Mononuclear cell (primary cell): Measurements from ENCODE around the gene ABCG5. TPM values are rescaled to one million over a fixed set of nuclear protein-coding genes. Genes with fewer than 3 reads are reported as not detected.

ENCODE experiments used
- H3K27me3 ChIP-seq: 2 replicates; pipeline ENCODE4 v1.6.0; 2011; ENCODE audit warnings: low read length, control low read depth; ENCODE audit not compliant: insufficient read depth
- H3K4me1 ChIP-seq: 2 replicates; pipeline ENCODE4 v1.5.1; 2011; ENCODE audit warnings: mild to moderate bottlenecking, low read length, control low read depth; ENCODE audit not compliant: insufficient read depth
- H3K4me3 ChIP-seq: 2 replicates; pipeline ENCODE4 v1.5.1; 2011; ENCODE audit warnings: mild to moderate bottlenecking, low read length, moderate library complexity
- H3K9me3 ChIP-seq: 2 replicates; pipeline ENCODE4 v1.5.1; 2011; ENCODE audit warnings: low read depth, mild to moderate bottlenecking, control low read depth, low read length
- total RNA-seq: library from RNA; depleted of rRNA; stranded (reverse); fragments of >200 nt; gene quantifications from one replicate; pipeline ENCODE4 v1.2.3, GENCODE V29; 2012

The ABCG5 gene
- total RNA-seq, 1 donor = not detected

GRCh38 chr2:43852196-43852730 lies 13.6 kb upstream of the ABCG5 start:
- H3K4me3 ChIP-seq = no peak overlapping the region
- H3K4me1 ChIP-seq = no peaks in the 10 kb centered on the region
- H3K27me3 ChIP-seq = peaks cover under 1% of the 10 kb centered on the region
- H3K9me3 ChIP-seq = no peaks in the 10 kb centered on the region

DNA sequence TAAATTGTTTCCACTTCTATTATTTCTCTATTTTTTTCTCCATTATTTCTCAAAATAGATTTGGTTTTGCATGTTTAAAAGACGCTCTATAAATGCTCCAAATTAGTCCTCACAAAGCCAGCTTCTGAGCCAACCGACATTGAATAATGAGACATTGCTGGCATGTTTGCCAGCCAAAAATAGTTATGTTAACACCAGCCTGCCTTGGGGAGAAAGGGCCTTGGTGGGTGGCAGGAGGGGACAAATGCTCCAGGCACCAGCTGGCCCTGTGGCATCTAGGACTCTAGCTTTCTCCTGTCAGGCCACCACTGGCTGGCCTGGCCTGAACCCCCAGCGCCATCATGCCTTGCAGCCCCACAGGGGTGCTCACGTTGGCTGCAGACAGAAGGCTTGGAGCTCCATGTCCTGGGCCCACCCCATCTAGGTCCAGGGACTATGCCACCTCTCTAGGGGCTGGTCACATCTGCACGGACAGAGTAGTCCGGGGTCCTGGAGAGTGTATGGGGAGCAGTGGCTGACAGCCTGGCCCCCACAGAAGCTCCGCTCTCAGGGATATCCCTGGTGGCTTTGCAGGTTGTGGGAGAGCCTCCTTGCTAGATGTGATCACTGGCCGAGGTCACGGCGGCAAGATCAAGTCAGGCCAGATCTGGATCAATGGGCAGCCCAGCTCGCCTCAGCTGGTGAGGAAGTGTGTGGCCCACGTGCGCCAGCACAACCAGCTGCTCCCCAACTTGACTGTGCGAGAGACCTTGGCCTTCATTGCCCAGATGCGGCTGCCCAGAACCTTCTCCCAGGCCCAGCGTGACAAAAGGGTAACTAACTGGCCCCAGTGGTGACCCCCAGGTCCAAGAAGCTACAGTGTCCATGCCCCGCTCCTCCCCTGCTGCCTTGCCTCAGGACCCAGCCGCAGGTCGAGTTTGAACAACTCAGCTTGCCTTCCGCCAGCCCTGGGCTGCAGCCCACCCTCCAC lies 12.7 kb upstream of the ABCG5 start:
- Histone ChIP-seq H3K4me1 (no peaks in the 10 kb centered on the region), H3K27me3 (no peaks in the 10 kb centered on the region), H3K4me3 (no peak overlapping the region), H3K9me3 (no peaks in the 10 kb centered on the region)

DNA sequence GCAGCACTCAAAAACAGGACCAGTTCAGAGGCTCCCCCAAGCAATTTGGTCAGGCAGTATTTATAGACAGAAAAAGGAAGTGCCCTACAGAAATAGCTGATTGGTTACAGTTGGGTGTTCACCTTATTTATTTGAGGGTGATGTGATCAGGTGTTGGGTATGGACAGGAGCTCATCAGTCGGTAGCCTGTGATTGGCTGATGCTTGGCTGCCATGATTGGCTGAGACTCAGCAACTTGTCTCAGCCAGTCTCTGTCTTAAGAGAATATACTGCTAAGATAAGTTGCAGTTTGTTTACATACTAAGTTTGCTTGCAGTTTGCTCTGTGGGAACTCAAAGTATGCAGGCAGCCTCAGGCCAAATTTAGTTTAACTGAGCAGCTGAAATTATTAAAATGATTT lies 9.6 kb upstream of the ABCG5 start:
- H3K4me3 ChIP-seq = no peak overlapping the region
- no peaks in the 10 kb centered on the region for H3K27me3 ChIP-seq
- H3K9me3 ChIP-seq = no peaks in the 10 kb centered on the region
- H3K4me1 ChIP-seq = no peaks in the 10 kb centered on the region

DNA sequence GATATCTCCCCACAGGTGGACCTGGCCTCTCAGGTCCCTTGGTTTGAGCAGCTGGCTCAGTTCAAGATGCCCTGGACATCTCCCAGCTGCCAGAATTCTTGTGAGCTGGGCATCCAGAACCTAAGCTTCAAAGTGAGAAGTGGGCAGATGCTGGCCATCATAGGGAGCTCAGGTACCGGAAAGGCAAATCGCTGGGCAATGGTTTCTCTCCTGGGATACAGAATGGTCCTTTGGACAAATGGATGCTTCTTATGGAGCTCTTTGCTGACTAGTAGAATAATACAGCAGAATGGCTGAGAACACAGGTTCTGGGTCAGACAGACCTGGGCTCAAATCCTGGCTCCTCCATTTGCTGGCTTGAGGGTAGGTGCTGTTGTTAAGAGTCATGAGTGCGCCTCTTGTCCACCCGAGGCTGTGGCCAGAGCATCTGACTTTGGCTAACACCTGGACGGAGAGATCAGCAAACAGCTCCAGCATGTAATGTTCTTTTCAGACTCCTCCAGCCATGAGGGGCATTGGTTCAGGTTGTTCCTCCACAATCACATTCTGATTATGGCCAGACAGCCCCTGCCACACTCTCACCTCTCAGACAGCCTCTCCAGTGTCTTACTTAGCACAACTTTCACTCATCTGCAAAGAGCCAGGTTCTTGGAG lies 7.6 kb upstream of the ABCG5 start:
- H3K9me3 ChIP-seq = no peaks in the 10 kb centered on the region
- no peak overlapping the region for H3K4me3 ChIP-seq
- H3K4me1 ChIP-seq = no peaks in the 10 kb centered on the region
- no peaks in the 10 kb centered on the region for H3K27me3 ChIP-seq

GRCh38 chr2:43845181-43845580 lies 6.5 kb upstream of the ABCG5 start:
- H3K4me1 ChIP-seq = no peaks in the 10 kb centered on the region
- no peaks in the 10 kb centered on the region for H3K9me3 ChIP-seq
- no peak overlapping the region for H3K4me3 ChIP-seq
- no peaks in the 10 kb centered on the region for H3K27me3 ChIP-seq

- H3K4me3 ChIP-seq = no peak overlapping the region
- no peaks in the 10 kb centered on the region for H3K9me3 ChIP-seq
- no peaks in the 10 kb centered on the region for H3K4me1 ChIP-seq
- no peaks in the 10 kb centered on the region for H3K27me3 ChIP-seq
Observed at GRCh38 chr2:43842866-43843226, 4.2 kb upstream of the ABCG5 start.

DNA sequence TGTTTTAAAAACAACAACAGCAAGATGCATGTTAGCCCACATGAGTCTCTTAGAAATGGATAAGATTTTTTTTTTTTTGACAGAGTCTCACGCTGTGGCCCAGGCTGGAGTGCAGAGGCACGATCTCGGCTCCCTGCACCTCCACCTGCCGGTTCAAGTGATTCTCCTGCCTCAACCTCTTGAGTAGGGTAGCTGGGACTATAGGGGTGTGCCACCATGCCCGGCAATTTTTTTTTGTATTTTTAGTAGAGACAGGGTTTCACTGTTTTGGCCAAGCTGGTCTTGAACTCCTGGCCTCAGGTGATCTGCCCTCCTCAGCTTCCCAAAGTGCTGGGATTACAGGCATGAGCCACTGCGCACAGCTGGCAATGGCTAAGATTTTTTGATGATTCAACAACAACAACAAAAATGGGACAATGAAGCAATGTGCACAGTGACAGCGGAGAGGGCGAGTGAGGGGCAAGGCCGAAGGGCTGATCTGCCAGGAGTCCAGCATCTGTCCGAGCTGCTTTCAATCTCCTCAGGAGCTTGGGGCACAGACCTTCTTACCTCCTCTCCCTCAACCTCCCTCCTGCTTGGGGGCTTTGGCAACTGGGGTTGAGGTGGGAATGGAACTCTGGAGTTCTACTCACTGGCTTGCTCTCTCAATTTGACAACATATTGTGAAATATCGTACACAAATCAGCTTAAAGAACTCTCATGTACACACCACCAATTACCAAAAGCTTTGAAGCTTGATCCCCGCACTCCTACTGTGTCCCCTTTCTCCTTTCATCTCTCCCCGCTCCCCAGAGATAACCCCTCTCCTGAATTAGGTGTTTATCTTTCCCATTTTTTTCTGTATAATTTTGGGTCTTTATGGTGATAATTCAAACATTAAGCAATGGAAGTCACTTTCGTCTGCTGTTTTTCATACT lies 3.6 kb upstream of the ABCG5 start:
- Histone ChIP-seq H3K4me3 (no peak overlapping the region), H3K27me3 (no peaks in the 10 kb centered on the region), H3K4me1 (no peaks in the 10 kb centered on the region), H3K9me3 (no peaks in the 10 kb centered on the region)

DNA sequence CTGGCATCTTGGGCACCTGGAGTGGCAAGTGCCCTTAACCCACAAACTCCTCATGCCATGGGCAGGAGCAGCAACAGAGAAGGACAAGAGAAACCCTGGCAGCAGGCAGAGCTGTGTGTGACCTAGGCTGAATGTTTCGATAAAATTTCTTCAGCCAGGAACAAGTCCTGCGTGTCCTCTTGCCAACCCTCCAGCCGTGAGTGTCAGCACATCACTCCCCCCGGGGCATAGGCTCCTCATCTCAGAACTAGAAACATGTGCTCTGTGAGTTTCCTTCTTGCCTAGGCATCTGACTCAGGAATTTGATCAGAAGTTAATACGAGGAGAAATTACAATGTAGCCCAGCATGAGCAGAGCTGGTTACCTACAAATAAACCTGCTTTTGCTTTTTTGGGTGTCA lies 2.3 kb upstream of the ABCG5 start:
- Histone ChIP-seq H3K4me1 (no peaks in the 10 kb centered on the region), H3K27me3 (no peaks in the 10 kb centered on the region), H3K9me3 (no peaks in the 10 kb centered on the region), H3K4me3 (no peak overlapping the region)

DNA sequence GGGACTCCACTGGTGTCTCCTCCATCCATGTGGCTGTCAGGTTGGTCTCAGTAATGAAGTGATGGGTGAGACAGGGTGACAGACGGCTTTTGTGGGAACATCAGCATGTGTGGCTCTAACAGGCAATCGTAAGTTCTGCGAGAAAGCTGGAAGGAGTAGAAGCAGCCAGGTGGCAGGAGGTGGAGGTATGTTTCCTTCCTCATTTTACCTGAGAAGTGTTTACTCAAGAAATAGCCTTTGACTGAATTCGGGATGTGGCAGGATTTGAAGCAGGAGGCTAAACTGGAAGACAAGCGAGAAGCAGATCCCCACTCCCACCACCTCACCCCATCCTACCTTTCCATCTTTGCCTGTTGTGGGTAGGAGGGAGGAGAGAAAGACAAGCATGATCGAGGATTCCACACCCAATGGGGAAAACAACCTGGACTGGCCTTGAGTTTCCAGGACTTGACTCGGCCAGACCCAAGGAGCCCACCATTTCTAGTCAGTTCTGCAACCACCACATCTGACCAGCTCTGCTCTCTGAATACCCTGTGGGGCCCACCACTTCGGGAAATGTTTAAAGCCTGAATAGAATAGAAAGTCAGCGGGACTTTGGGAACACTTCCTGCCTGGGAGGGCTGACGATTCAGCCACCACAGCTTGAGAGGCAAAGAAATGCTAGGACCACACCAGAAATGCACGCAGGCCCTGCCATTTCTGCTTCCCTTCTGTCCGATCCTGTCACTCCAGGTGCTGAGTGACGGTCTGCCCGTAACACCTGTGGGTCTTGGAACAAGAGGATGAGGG lies 1.3 kb upstream of the ABCG5 start:
- Histone ChIP-seq H3K9me3 (no peaks in the 10 kb centered on the region), H3K4me1 (no peaks in the 10 kb centered on the region), H3K27me3 (no peaks in the 10 kb centered on the region), H3K4me3 (no peak overlapping the region)

DNA sequence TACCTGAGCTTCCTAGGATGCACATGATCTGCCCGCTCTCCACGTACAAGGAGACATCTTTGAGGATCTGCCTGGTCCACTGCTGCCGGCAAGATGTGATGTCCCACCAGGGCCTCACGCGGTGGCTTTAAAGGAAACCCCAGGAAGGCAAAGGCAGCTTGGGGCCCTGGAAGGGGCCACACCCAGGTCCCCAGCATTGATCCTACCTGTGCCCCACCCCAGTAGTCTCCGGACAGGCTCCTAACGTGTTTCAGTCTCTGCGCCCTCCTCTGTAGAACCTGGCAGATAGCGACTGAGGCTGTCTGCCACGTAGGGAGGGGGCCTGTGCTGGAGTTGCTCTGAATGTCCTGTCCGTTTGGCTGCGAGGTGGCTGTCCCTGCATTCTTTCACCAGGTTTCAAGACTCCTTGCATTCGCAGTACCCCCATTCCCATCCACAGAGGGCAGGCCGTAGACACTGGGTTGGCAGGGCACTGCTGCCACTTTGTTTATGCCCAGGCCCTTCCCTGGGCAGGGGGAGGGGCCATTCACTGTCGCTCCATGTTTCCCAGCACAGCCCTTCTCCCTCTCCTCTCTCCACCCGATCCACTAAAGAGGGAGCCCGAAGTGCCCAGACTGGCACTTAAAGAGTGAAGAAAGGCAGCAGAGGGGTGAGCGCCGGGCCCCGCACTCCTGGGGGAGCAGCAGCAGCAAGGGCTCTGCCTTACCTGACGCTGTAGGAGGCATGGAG lies 644 bp downstream of the ABCG5 start:
- no peak overlapping the region for H3K4me3 ChIP-seq
- no peaks in the 10 kb centered on the region for H3K27me3 ChIP-seq
- H3K4me1 ChIP-seq = no peaks in the 10 kb centered on the region

DNA sequence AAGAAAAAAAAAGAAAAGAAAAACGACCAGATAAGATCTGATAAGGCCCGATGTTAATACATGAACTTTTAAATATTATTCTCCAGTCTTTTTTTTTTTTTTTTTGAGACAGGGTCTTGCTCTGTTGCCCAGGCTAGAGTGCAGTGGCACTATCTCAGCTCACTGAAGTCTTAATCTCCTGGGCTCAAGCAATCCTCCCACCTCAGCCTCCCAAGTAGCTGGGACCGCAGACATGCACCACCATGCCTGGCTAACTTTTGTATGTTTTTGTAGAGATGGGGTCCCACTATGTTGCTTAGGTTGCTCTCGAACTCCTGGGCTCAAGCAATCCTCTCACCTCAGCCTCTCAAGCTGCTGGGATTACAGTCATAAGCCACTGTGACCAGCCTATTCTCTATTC lies 1.6 kb downstream of the ABCG5 start:
- no peaks in the 10 kb centered on the region for H3K4me1 ChIP-seq
- no peaks in the 10 kb centered on the region for H3K9me3 ChIP-seq
- H3K4me3 ChIP-seq = no peak overlapping the region
- peaks cover 3% of the 10 kb centered on the region for H3K27me3 ChIP-seq

More for the DNA sequence above, 644 bp downstream of the ABCG5 start:
- no peaks in the 10 kb centered on the region for H3K9me3 ChIP-seq

DNA sequence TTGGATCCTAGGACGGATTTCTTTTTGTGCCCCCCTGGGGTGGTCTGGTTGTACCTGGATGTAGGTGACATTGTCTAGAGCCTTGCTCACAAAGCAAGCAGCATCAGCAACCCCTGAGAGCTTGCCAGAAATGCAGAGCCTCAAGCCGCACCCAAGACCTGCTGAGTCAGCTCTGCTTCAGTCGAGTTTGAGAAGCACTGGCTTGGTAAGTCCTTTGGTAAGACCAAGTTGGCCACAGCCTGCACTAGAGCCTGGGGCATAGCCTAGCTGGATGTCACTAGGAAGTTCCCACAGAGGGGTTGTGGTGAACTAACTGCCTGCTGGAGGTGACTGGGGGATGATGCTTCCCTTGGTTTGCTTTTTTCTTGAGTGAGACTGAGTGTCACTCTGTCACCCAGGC lies 6.2 kb downstream of the ABCG5 start:
- no peaks in the 10 kb centered on the region for H3K9me3 ChIP-seq
- peaks cover 23% of the 10 kb centered on the region for H3K27me3 ChIP-seq
- H3K4me1 ChIP-seq = no peaks in the 10 kb centered on the region
- no peak overlapping the region for H3K4me3 ChIP-seq

DNA sequence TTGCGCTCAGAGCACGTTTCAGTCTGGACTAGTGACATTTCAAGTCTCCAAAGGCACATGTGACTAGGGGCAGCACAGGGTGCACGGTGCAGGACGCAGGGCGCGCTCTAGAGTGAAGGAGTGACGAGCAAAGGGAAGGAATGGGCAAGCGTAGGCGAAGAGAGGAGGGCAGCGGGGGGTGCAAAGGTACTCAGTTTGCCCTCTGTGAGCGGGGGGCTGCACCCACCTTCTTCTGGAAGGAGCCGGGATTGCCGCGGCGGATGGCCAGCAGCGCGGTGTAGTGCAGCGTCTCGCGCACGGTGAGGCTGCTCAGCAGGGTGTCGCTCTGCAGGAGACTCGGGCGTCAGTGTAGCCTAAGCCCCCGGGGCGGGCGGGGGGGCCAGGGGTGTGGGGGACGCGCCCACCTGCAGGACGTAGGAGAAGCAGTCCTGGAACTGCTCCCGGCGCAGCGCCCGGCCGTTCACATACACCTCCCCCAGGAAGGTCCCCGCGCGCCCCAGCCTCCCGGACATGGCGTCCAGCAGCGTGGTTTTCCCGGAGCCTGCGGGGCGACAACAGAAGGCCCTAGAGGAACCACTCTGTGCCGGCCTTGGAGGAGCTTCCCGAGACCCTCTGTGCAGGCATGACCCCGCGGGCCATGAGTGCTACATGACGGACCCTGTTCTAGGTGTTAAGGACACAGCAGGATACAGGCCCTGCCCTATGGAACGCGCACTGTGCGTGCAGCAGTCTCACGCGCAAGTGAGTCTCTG lies 6.9 kb downstream of the ABCG5 start:
- H3K4me3 ChIP-seq = no peak overlapping the region
- peaks cover 23% of the 10 kb centered on the region for H3K27me3 ChIP-seq
- no peaks in the 10 kb centered on the region for H3K4me1 ChIP-seq
- H3K9me3 ChIP-seq = no peaks in the 10 kb centered on the region
